RWPE2 (cell line): ENCODE results near the gene ROBO4.
A peak's percentile ranks its signal among the peaks of the same experiment; 100 is the strongest.

Experiments used
- ATAC-seq: fragments of 200-7000 bp; cut with Tn5 transposase; 3 replicates; pipeline ENCODE4 v1.9.1; 2021; ENCODE audit warnings: low read depth
- DNase-seq: peaks from one replicate; pipeline ENCODE4 v3.0.0-alpha.2; 2020; ENCODE audit warnings: low spot score
- H3K27ac ChIP-seq: fragments of 450-650 bp; 2 replicates; pipeline ENCODE4 v1.5.1; 2017; ENCODE audit warnings: mild to moderate bottlenecking; ENCODE audit not compliant: poor library complexity, severe bottlenecking
- H3K27me3 ChIP-seq: fragments of 250-450 bp; sonication (Bioruptor Pico); 2 replicates; pipeline ENCODE4 v1.5.1; 2021; ENCODE audit warnings: mild to moderate bottlenecking, moderate library complexity; ENCODE audit not compliant: insufficient read depth, poor library complexity, severe bottlenecking
- H3K36me3 ChIP-seq: fragments of 250-450 bp; sonication (Bioruptor Pico); 2 replicates; pipeline ENCODE4 v1.5.1; 2020; ENCODE audit warnings: low read depth, mild to moderate bottlenecking, moderate library complexity
- H3K4me1 ChIP-seq: fragments of 250-450 bp; sonication (Bioruptor Pico); 2 replicates; pipeline ENCODE4 v1.5.1; 2021; ENCODE audit warnings: mild to moderate bottlenecking, moderate library complexity; ENCODE audit not compliant: insufficient read depth, poor library complexity, severe bottlenecking
- H3K4me3 ChIP-seq: fragments of 250-450 bp; sonication (Bioruptor Pico); 2 replicates; pipeline ENCODE4 v1.5.1; 2021; ENCODE audit warnings: mild to moderate bottlenecking, moderate library complexity; ENCODE audit not compliant: severe bottlenecking
- H3K9me3 ChIP-seq: fragments of 250-450 bp; sonication (Bioruptor Pico); 2 replicates; pipeline ENCODE4 v1.5.1; 2021; ENCODE audit warnings: mild to moderate bottlenecking, moderate library complexity; ENCODE audit not compliant: severe bottlenecking
- TF ChIP-seq, protein P1 (sequence below): fragments of 450-650 bp; IDR thresholded peaks from one replicate; pipeline ENCODE4 v1.5.1; 2017; ENCODE audit warnings: mild to moderate bottlenecking, moderate library complexity; ENCODE audit not compliant: poor library complexity, severe bottlenecking

The ROBO4 gene

DNA sequence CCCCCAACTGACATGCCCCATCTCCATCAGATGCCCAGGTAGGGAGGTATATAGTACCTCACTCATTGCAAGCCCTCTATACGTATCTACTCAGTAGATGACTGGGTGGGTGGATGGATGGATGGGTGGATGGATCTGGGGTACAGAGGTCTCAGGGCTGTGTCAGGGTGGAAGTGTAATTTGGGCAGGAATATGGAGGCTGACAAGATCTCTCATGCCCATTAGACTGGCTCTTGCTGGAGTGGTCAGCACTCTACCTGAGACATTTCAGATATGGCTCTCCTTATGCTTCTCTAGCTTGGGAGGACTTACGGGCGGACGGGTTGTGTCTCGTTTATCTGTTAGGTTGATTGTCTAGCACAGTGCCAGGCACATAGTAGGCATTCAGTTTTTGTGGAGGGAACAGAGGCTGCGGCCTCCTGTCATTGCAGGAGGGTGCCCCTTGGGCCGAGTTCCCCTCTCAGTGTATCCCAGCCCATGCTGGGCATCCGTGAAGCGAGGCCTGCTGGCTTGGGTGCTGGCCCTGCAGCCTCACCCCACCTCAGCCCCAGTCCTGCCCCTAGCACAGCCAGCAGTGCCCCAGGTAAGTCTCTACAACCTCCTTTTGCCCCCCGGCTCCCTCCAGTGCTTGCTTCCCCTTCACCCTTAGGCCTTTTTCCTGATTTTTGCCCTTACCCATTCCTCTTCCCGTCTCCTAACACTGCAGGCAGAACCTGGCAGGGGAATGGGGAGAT, 18.7 kb downstream of the ROBO4 start:
- H3K27ac ChIP-seq: no peak overlapping the region
- no peaks in the 10 kb centered on the region for H3K9me3 ChIP-seq
- no peaks in the 10 kb centered on the region for H3K27me3 ChIP-seq
- TF ChIP-seq, protein P1, sequence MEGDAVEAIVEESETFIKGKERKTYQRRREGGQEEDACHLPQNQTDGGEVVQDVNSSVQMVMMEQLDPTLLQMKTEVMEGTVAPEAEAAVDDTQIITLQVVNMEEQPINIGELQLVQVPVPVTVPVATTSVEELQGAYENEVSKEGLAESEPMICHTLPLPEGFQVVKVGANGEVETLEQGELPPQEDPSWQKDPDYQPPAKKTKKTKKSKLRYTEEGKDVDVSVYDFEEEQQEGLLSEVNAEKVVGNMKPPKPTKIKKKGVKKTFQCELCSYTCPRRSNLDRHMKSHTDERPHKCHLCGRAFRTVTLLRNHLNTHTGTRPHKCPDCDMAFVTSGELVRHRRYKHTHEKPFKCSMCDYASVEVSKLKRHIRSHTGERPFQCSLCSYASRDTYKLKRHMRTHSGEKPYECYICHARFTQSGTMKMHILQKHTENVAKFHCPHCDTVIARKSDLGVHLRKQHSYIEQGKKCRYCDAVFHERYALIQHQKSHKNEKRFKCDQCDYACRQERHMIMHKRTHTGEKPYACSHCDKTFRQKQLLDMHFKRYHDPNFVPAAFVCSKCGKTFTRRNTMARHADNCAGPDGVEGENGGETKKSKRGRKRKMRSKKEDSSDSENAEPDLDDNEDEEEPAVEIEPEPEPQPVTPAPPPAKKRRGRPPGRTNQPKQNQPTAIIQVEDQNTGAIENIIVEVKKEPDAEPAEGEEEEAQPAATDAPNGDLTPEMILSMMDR: no peak
- H3K36me3 ChIP-seq: 0 out of 2 replicates have a peak, but pooled peaks cover 3% of the 10 kb centered on the region
- no peak overlapping the region for H3K4me3 ChIP-seq
- no peaks in the 10 kb centered on the region for H3K4me1 ChIP-seq
- ATAC-seq (no peak), DNase-seq (no peak)

DNA sequence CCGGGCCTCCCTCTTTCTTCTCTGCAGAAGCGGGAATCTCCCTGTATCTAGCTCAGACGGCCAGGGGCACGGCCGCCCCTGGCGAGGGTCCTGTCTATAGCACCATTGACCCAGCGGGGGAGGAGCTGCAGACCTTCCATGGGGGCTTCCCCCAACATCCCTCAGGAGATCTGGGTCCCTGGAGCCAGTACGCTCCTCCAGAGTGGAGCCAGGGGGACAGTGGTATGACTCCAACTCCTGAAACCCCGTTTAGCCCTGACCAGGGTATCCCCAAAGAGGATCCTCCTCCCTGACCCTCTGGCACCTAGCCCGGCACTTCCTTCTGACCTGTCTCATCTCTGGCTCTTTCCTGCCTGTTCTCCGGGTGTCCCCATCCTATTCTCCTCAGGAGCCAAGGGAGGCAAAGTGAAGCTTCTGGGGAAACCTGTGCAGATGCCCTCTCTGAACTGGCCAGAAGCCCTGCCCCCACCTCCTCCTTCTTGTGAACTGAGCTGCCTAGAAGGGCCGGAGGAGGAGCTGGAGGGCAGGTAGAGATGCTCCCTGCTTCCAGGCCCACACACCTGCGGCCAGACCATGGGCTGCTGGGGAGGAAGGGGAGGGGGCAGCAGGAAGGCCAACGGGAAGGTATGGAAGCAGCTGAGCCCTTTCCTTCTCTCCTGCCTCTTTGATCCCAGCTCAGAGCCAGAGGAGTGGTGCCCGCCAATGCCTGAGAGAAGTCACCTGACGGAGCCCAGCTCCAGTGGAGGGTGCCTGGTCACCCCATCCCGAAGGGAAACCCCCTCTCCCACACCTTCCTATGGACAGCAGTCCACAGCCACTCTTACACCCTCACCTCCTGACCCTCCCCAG, 19.5 kb downstream of the ROBO4 start:
- Histone ChIP-seq H3K4me1 (no peaks in the 10 kb centered on the region), H3K27me3 (no peaks in the 10 kb centered on the region), H3K36me3 (0 out of 2 replicates have a peak, but pooled peaks cover 3% of the 10 kb centered on the region), H3K9me3 (no peaks in the 10 kb centered on the region), H3K4me3 (peak overlapping the region; percentile 42), H3K27ac (peak overlapping the region; percentile 38)
- ATAC-seq (no peak), DNase-seq (no peak)
- TF ChIP-seq, protein P1: no peak

DNA sequence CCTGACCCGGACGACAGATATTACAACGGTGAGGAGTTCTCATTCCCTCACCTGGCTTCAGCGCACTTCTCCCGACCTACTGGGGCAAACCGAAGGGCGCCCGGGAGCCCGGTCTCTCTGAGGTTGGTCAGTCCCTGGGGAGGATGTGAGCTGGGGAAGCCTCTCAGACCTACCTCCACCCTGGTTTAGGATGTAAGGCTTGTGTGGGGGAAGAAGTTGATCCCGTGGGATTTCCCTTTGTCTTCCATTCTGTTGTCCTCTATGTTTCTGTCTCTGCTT, 20.1 kb downstream of the ROBO4 start:
- Histone ChIP-seq H3K9me3 (no peaks in the 10 kb centered on the region), H3K27ac (peak overlapping the region; percentile 38), H3K27me3 (no peaks in the 10 kb centered on the region), H3K4me3 (peak overlapping the region; percentile 42), H3K4me1 (no peaks in the 10 kb centered on the region), H3K36me3 (0 out of 2 replicates have a peak, but pooled peaks cover 3% of the 10 kb centered on the region)
- TF ChIP-seq, protein P1: no peak
- no peak for ATAC-seq
- no peak for DNase-seq

DNA sequence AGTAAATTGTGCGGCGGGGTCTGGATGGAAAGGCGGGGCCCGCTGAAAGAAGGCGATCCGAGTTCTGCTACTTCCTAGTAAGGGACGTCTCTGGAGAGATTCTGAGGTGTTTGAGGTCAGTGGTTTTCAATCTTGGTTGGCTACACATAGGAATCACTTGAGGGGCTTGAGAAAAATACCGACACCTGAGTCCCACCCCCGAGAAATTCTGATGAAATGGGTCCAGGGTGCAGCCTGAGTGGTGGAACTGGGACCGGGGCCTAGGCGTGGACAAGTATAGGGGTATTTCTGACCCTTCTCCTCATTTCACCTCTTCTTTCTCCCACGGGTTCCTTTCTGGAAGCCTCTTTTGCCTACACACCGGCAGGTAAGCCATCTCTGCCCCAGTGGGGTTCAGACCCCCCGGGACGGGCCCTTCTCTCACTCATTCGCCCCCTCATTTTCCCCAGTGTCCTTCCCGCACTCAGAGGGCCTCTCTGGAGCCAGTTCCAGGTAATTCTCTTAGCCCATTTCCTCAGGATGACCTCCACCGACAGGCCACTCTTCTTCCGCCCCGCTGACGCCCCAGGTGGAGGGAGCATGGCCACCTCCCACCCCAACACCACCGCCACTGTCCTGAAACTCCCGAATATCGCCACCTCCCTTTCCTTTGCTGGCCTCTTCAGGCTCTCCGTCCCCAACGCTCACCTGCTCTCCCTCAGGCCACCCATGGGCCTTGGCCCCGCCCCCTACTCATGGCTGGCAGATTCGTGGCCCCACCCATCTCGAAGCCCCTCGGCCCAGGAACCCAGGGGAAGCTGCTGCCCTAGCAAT, 20.6 kb downstream of the ROBO4 start:
- TF ChIP-seq, protein P1: no peak
- no peak for DNase-seq
- Histone ChIP-seq H3K27ac (peak overlapping the region; percentile 38), H3K36me3 (0 out of 2 replicates have a peak, but pooled peaks cover 3% of the 10 kb centered on the region), H3K27me3 (no peaks in the 10 kb centered on the region), H3K9me3 (no peaks in the 10 kb centered on the region), H3K4me3 (peak overlapping the region; percentile 42), H3K4me1 (no peaks in the 10 kb centered on the region)
- ATAC-seq: 0 out of 3 replicates have a peak, but pooled peaks have one; percentile 0
